ENCODE results near the gene TSPAN31.

The TSPAN31 gene

GRCh38 chr12:57769594-57769993, 24.8 kb downstream of the TSPAN31 start:
- TF ChIP-seq, protein P1, sequence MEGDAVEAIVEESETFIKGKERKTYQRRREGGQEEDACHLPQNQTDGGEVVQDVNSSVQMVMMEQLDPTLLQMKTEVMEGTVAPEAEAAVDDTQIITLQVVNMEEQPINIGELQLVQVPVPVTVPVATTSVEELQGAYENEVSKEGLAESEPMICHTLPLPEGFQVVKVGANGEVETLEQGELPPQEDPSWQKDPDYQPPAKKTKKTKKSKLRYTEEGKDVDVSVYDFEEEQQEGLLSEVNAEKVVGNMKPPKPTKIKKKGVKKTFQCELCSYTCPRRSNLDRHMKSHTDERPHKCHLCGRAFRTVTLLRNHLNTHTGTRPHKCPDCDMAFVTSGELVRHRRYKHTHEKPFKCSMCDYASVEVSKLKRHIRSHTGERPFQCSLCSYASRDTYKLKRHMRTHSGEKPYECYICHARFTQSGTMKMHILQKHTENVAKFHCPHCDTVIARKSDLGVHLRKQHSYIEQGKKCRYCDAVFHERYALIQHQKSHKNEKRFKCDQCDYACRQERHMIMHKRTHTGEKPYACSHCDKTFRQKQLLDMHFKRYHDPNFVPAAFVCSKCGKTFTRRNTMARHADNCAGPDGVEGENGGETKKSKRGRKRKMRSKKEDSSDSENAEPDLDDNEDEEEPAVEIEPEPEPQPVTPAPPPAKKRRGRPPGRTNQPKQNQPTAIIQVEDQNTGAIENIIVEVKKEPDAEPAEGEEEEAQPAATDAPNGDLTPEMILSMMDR (IDR thresholded peaks at IDR 0.05), result no peak
- H3K36me3 ChIP-seq (ENCODE audit: control insufficient read depth, insufficient read depth, low read length), result no peaks in the 10 kb centered on the region
- H3K4me2 ChIP-seq (ENCODE audit: low read length), result no peak overlapping the region
- H2AFZ ChIP-seq, result no peak overlapping the region
- no peak overlapping the region for H3K9ac ChIP-seq
- H3K27me3 ChIP-seq (ENCODE audit: control insufficient read depth, insufficient read depth, low read length), result no peaks in the 10 kb centered on the region
- no peak overlapping the region for H3K4me3 ChIP-seq (ENCODE audit: low read depth, low read length)
- no peaks in the 10 kb centered on the region for H3K9me3 ChIP-seq (ENCODE audit: control insufficient read depth, low read length)
- no peak overlapping the region for H3K27ac ChIP-seq
- H3K79me2 ChIP-seq, result no peaks in the 10 kb centered on the region
- H3K4me1 ChIP-seq, result peaks cover 18% of the 10 kb centered on the region

DNA sequence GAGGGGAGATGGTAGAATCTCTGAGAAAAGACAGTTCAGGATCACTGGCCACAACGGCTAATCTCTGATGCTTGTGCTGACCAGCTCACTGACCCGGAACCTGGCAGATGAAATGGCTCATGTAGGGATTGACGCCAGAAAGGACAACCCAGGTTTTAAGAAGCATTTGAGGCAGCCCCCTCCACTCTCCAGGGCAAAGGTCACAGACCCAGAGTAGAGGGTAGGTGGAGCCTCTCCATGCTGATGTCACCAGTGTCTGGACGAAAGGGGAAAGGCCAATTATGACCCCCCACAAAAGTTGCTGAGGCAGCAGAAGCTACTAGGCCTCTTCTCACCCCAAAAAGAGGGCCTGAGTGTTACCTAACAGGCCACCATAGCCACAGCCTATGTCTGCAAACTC, 25.9 kb downstream of the TSPAN31 start:
- Histone ChIP-seq H3K79me2 (no peaks in the 10 kb centered on the region), H3K4me1 (peaks cover 10% of the 10 kb centered on the region), H3K4me3 (ENCODE audit: low read depth, low read length) (no peak overlapping the region), H3K27ac (no peak overlapping the region), H2AFZ (no peak overlapping the region), H3K9ac (no peak overlapping the region), H3K4me2 (ENCODE audit: low read length) (no peak overlapping the region), H3K9me3 (ENCODE audit: control insufficient read depth, low read length) (no peaks in the 10 kb centered on the region), H3K36me3 (ENCODE audit: control insufficient read depth, insufficient read depth, low read length) (no peaks in the 10 kb centered on the region), H3K27me3 (ENCODE audit: control insufficient read depth, insufficient read depth, low read length) (no peaks in the 10 kb centered on the region)
- TF ChIP-seq, protein P1 (IDR thresholded peaks at IDR 0.05), result no peak

GRCh38 chr12:57771236-57771872, 26.5 kb downstream of the TSPAN31 start:
- peak overlapping the region; percentile 31 for H3K9ac ChIP-seq
- H3K4me3 ChIP-seq (ENCODE audit: low read depth, low read length), result peak overlapping the region; percentile 92
- peak overlapping the region; percentile 98 for H3K4me2 ChIP-seq (ENCODE audit: low read length)
- TF ChIP-seq, protein P1 (IDR thresholded peaks at IDR 0.05), result no peak
- H3K79me2 ChIP-seq, result no peaks in the 10 kb centered on the region
- peak overlapping the region; percentile 99 for H2AFZ ChIP-seq
- H3K27me3 ChIP-seq (ENCODE audit: control insufficient read depth, insufficient read depth, low read length), result no peaks in the 10 kb centered on the region
- no peaks in the 10 kb centered on the region for H3K36me3 ChIP-seq (ENCODE audit: control insufficient read depth, insufficient read depth, low read length)
- H3K27ac ChIP-seq, result peak overlapping the region; percentile 82
- peaks cover 10% of the 10 kb centered on the region for H3K4me1 ChIP-seq
- H3K9me3 ChIP-seq (ENCODE audit: control insufficient read depth, low read length), result no peaks in the 10 kb centered on the region

- TF ChIP-seq, protein P1 (IDR thresholded peaks at IDR 0.05), result no peak
- H3K4me2 ChIP-seq (ENCODE audit: low read length), result peak within 1 kb of the TSS; percentile 98
- no peaks in the 10 kb centered on the region for H3K27me3 ChIP-seq (ENCODE audit: control insufficient read depth, insufficient read depth, low read length)
- no peaks in the 10 kb centered on the region for H3K36me3 ChIP-seq (ENCODE audit: control insufficient read depth, insufficient read depth, low read length)
- H3K9me3 ChIP-seq (ENCODE audit: control insufficient read depth, low read length), result no peaks in the 10 kb centered on the region
- H3K27ac ChIP-seq, result peak within 1 kb of the TSS; percentile 82
- peaks cover 10% of the 10 kb centered on the region for H3K4me1 ChIP-seq
- H2AFZ ChIP-seq, result peak within 1 kb of the TSS; percentile 99
- H3K9ac ChIP-seq, result peak within 1 kb of the TSS; percentile 87
- peak within 1 kb of the TSS; percentile 92 for H3K4me3 ChIP-seq (ENCODE audit: low read depth, low read length)
- no peaks in the 10 kb centered on the region for H3K79me2 ChIP-seq
These were observed 27.1 kb downstream of the TSPAN31 start, which contains the start of gene METTL1 for GRCh38 chr12:57771873-57772428. Gene METTL1 (minus strand): TSS chr12:57772105. CDS start chr12:57772083, 22 bp downstream.
